Right cardiac atrium (tissue), 5 donors: ENCODE data around the gene TJP2. TPM values are rescaled to one million over a fixed set of nuclear protein-coding genes. Genes with fewer than 3 reads are reported as not detected.
"Not testable (repeated sequence)": the region's sequence is repeated elsewhere in the genome, so short reads cannot be mapped to it uniquely, and the experiment has no call there.

ENCODE experiments used
- ATAC-seq, 2 donors: fragments of 200-7000 bp; cut with Tn5 transposase; one replicate each; pipeline versions ENCODE4 v1.8.0 to v1.9.1; 2020; ENCODE audit warnings: moderate library complexity in 2 of 2, mild to moderate bottlenecking in 1 of 2
- DNase-seq, 3 donors: peaks; one replicate each; pipeline ENCODE4 v3.0.0-alpha.2; 2020
- H3K27ac ChIP-seq: one replicate; pipeline ENCODE4 v1.5.1; 2013; ENCODE audit warnings: mild to moderate bottlenecking, low read length, control low read depth, moderate library complexity
- H3K27me3 ChIP-seq: one replicate; pipeline ENCODE4 v1.6.1; 2013; ENCODE audit not compliant: control insufficient read depth, insufficient read depth
- H3K4me1 ChIP-seq: one replicate; pipeline ENCODE4 v1.6.1; 2013; ENCODE audit warnings: low read length; ENCODE audit not compliant: control insufficient read depth, insufficient read depth
- H3K4me3 ChIP-seq: one replicate; pipeline ENCODE4 v1.5.1; 2013; ENCODE audit warnings: low read length, control low read depth
- H3K9me3 ChIP-seq: one replicate; pipeline ENCODE4 v1.6.1; 2013; ENCODE audit warnings: low read length; ENCODE audit not compliant: control insufficient read depth
- WGBS: extraction: QIAGEN DNeasy Blood & Tissue Kit; methylation state at CpG from one replicate; pipeline ENCODE4 v1.1.7; 2013; 5-methylcytosine and 5-hydroxymethylcytosine counted together
- intact Hi-C, 4 donors: fragments of 100-400 bp; cut with DNase I; formaldehyde crosslinking; loops; one replicate each; pipeline versions ENCODE4 v1.11.0 to v1.14.0; 2022 to 2023
- polyA plus RNA-seq: library from polyadenylated mRNA; stranded (reverse); fragments of 200-250 nt; gene quantifications from one replicate; pipeline ENCODE4 v1.2.3, GENCODE V29; 2013
- total RNA-seq, 4 donors: library from RNA; stranded (reverse); fragmentation: NEBNext Ultra II Directional; extraction: Animal tissue kit (Norgen Biotek cat#: 25700); gene quantifications; one replicate each; pipeline ENCODE4 v1.2.1, GENCODE V29; 2021
- donor health status: healthy with polysubstance abuse.
- donor health status: DM: no; HTN: yes; CAD: no.
- donor health status: DM: no; HTN: no; CAD: no.
- donor health status: DM: no; HTN: yes; CAD: no; lungs with severe emphysema.
- donor health status: DM: yes; HTN: yes; CAD: no.

Gene TJP2
- total and polyA plus RNA-seq, 5 donors, result 23.8 to 56.3 (median 43.7) TPM

DNA sequence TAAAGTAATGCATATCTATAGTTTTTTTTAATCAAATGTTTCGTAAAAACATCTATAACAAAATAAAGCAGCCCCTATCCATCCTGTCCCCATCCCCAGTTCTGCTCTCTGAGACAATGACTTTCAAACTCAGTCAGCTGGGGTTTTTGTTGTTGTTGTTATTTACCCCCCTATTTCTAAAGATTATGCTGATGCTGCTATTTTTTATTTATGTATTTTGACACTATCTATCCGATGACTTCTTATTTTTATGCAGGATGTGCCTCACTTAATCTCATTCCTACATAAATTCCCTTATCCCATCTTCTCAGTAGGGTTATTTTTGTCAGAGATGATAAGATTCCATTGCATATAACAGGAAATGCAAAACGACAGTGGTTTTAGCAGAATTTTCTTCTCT is 105.7 kb downstream of the TJP2 start:
- Histone ChIP-seq H3K9me3 (no peaks in the 10 kb centered on the region), H3K4me3 (no peak overlapping the region), H3K27me3 (no peaks in the 10 kb centered on the region), H3K27ac (no peak overlapping the region), H3K4me1 (peaks cover 4% of the 10 kb centered on the region)
- intact Hi-C loops, result no loop called here
- WGBS, result 25% methylated on average over 3 of the region's 3 CpGs
- DNase-seq (no peak), ATAC-seq (no peak)

DNA sequence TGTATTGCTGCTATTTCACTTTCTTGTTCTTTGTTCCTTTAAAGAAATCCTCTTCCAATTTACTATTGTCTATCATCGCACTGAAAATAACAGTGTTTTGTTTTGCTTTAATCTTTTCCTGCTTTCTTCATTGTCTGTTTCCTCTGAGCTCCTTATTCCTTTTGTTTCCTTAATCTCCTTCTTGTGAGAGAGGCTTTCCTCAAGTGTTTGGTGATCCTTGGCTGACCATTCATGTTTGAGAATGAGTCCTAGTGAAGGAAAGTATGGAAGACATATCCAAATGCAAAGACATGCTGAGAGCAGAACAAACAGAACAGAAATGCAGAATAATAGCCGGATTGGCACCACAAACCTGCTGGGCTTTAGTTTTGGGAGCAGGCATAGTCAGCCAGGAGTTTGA is 108.9 kb downstream of the TJP2 start:
- no peak for DNase-seq
- H3K27me3 ChIP-seq, result no peaks in the 10 kb centered on the region
- intact Hi-C loops, result no loop called here
- no peak for ATAC-seq
- no peaks in the 10 kb centered on the region for H3K4me1 ChIP-seq
- H3K27ac ChIP-seq, result no peak overlapping the region
- WGBS, result 71% methylated on average over 2 of the region's 2 CpGs
- no peak overlapping the region for H3K4me3 ChIP-seq
- H3K9me3 ChIP-seq, result no peaks in the 10 kb centered on the region

DNA sequence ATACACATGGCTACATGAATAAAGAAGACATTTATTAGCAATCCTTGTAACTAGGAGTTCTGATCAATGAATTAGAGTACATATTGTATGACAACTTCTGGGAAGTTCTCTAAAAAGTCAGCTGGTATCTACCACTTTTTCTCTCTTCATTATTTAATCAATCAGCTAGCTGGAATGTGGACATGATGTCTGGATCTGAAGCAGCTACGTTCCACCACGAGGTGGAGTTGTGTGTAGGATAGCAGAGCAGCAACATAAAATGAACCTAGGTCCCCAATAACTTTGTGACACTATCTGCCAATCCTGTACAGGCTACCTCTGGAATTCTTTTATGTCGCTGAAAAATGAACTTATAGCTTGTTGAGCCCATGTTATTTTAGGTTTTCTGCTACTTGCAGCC is 118.0 kb downstream of the TJP2 start:
- intact Hi-C loops, result loop anchor here in 1 of 4 donors (10.0 kb wide), 1 partner anchor 93 kb away; no protein-coding TSS in a partner anchor
- DNase-seq, result no peak
- H3K4me3 ChIP-seq, result no peak overlapping the region
- H3K27ac ChIP-seq, result no peak overlapping the region
- no peaks in the 10 kb centered on the region for H3K4me1 ChIP-seq
- no peaks in the 10 kb centered on the region for H3K27me3 ChIP-seq
- ATAC-seq, result no peak
- H3K9me3 ChIP-seq, result no peaks in the 10 kb centered on the region
- WGBS, result 93% methylated on average over 3 of the region's 3 CpGs

DNA sequence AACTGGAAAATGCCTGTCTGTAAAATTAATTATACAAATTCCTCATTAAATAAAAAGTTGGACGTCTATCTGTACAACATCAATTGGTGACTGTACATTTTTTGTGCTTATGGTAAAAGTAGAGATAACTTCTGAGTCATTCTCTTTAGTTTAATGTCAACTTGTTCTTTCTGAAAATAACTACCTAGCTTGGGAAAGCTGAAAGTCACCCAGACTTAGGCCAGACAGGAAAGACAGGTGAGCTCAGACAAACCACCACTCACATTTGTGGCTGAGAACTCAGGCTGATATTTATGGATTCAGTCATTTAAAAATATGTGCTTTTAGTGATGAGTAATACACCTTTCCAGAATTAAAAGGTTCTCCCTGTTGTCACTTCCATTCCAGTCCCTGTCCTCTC is 119.1 kb downstream of the TJP2 start:
- 67% methylated on average over 1 of the region's 1 CpG for WGBS
- H3K27ac ChIP-seq, result no peak overlapping the region
- intact Hi-C loops, result loop anchor here in 1 of 4 donors (10.0 kb wide), 1 partner anchor 92 kb away; no protein-coding TSS in a partner anchor
- H3K27me3 ChIP-seq, result no peaks in the 10 kb centered on the region
- no peaks in the 10 kb centered on the region for H3K4me1 ChIP-seq
- no peak for ATAC-seq
- H3K4me3 ChIP-seq, result no peak overlapping the region
- H3K9me3 ChIP-seq, result no peaks in the 10 kb centered on the region
- DNase-seq, result no peak

DNA sequence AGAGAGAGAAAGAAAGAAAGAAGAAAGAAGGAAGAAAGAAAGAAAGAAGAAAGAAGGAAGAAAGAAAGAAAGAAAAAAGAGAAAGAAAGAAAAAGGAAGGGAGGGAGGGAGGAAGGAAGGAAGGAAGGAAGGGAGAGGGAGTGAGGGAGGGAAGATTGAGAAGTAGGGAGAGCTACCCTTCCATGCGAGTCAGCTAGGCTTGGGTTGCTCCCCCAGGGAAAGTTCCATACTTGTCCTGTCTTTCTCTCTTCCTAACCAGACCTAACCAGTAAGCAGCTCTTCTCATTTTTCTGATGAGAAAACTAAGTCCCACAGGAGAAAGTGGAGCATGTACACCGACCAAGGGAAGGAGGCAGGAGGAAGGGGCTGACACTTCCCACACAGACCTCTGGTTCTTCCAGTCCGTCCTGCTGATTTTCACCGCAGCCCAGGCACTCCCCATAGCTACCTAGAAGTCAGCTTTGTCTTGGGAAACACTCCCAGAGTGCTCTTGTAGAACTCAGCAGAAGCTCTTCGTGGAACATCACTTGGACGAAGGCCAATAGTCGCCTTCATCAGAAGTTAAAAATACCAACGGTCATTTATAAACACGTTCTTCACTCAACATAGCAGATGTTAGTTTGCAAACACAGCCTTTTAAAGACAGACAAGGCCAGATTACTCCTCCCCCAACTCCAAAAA is 121.9 kb downstream of the TJP2 start:
- no peak for DNase-seq
- Histone ChIP-seq H3K9me3 (no peaks in the 10 kb centered on the region), H3K4me3 (no peak overlapping the region), H3K27ac (peak overlapping the region; percentile 77), H3K27me3 (no peaks in the 10 kb centered on the region), H3K4me1 (no peaks in the 10 kb centered on the region)
- peak; percentile 72 to 77 for ATAC-seq
- intact Hi-C loops, result loop anchor here in 1 of 4 donors (10.0 kb wide), 1 partner anchor 89 kb away; no protein-coding TSS in a partner anchor
- WGBS, result 29% methylated on average over 9 of the region's 9 CpGs

DNA sequence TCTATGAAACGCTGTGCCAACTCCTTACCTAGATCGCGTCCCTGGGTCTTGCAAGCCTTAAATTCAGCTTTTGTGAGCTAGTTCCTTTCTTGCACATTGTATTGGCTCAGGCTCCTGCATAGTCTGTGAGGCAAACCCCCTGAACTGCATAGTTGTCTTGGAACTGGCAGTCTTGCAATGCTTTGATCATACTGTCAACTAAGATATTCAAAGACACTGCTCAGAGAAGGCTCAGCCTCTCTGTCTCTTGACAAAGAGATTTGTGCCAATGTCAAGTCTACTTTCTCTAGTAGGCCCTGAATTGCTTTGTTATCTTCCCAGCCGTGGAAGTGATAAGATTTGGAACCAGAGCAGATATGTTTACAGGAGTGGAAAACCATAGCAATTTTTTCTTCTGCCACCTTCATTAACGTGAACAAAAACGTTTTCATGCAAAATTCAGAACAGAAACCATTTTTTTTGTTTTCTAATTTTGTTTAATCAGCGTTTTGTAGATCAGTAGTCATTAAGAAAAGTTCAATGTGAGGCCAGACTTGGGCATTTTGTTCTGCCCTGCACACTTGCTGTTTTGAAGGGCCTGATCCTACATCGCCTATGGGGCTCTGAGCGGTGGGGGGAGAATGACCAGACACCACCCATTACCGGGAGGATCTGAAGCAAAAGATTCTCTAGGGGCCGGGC is 123.4 kb downstream of the TJP2 start:
- ATAC-seq (peak; percentile 61 to 71), DNase-seq (no peak)
- peak overlapping the region; percentile 61 for H3K27ac ChIP-seq
- H3K4me3 ChIP-seq, result no peak overlapping the region
- no peaks in the 10 kb centered on the region for H3K9me3 ChIP-seq
- 62% methylated on average over 11 of the region's 11 CpGs for WGBS
- H3K27me3 ChIP-seq, result no peaks in the 10 kb centered on the region
- intact Hi-C loops, result loop anchor here in 1 of 4 donors (10.0 kb wide), 1 partner anchor 87 kb away; no protein-coding TSS in a partner anchor
- H3K4me1 ChIP-seq, result no peaks in the 10 kb centered on the region

DNA sequence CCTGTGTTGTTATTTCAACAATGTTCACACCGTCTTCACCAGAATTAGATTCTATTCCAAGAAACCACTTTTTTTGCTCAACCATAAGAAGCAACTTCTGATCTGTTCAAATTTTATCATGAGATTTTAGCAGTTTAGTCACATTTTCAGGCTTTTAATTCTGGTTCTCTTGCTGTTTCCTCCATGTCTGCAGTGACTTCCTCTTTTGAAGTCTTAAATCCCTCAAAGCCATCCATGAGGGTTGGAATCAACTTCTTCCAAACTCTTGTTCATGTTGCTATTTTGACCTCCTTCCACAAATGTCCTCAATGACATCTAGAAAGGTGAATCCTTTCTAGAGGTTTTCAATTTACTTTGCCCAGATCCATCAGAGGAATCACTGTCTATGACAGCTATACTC is 125.2 kb downstream of the TJP2 start:
- intact Hi-C loops, result loop anchor here in 1 of 4 donors (10.0 kb wide), 1 partner anchor 85 kb away; no protein-coding TSS in a partner anchor
- Histone ChIP-seq H3K27ac (no peak overlapping the region), H3K4me1 (no peaks in the 10 kb centered on the region), H3K9me3 (no peaks in the 10 kb centered on the region), H3K27me3 (no peaks in the 10 kb centered on the region), H3K4me3 (no peak overlapping the region)
- no peak for DNase-seq
- no peak for ATAC-seq
- 49% methylated on average over 1 of the region's 1 CpG for WGBS

DNA sequence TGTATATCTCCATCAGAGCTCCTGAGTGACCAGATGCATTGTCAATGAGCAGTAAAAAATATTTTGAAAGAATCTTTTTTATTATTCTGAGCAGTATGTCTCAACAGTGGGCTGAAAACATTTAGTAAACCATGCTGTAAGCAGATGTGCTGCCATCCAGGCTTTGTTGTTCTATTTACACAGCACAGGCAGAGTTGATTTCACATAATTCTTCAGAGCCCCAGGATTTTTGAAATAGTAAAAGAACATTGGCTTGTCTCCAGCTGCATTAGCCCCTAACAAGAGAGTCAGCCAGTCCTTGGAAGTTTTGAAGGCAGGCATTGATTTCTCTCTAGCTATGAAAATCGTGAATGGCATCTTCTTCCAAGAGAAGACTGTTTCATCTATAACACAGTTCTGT is 125.7 kb downstream of the TJP2 start:
- WGBS, result 49% methylated on average over 1 of the region's 1 CpG
- H3K4me3 ChIP-seq, result no peak overlapping the region
- no peaks in the 10 kb centered on the region for H3K9me3 ChIP-seq
- no peak overlapping the region for H3K27ac ChIP-seq
- H3K4me1 ChIP-seq, result no peaks in the 10 kb centered on the region
- ATAC-seq, result no peak
- no peaks in the 10 kb centered on the region for H3K27me3 ChIP-seq
- no peak for DNase-seq
- intact Hi-C loops, result loop anchor here in 1 of 4 donors (10.0 kb wide), 1 partner anchor 85 kb away; no protein-coding TSS in a partner anchor

DNA sequence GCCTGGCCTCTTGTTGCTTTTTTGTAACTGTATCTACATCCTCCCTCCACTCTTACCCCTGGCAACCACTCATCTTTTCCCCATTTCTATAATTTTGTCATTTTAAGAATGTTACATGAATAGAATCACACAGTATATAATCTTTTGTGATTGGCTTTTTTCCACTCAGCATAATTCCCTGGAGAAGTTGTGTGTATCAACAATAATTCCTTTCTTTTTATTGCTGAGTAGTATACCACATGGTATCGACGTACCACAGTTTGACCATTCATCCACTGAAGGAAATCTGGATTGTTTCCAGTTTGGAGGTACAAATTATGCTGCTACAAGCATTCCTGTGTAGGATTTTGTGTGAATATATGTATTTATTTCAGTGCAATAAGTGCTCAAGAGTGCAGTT is 129.3 kb downstream of the TJP2 start:
- Histone ChIP-seq H3K9me3 (no peaks in the 10 kb centered on the region), H3K4me3 (no peak overlapping the region), H3K27me3 (no peaks in the 10 kb centered on the region), H3K4me1 (no peaks in the 10 kb centered on the region), H3K27ac (no peak overlapping the region)
- ATAC-seq (no peak), DNase-seq (no peak)
- 75% methylated on average over 2 of the region's 2 CpGs for WGBS
- intact Hi-C loops, result no loop called here

DNA sequence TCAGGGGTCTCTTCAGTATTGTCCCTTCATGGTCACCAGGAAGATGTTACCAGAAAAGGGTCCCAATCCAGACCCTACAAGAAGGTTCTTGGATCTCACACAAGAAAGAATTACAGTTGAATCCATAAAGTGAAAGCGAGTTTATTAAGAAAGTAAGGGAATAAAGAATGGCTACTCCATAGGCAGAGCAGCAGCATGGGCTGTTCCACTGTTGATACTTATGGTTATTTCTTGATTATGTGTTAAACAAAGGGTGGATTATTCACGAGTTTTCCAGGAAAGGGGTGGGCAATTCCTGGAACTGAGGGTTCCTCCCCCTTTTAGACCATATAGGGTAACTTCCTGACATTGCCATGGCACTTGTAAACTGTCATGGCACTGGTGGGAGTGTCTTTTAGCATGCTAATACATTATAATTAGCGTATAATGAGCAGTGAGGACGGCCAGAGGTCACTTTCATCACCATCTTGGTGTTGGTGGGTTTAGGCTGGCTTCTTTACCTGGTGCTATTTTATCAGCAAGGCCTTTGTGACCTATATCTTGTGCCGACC is 132.9 kb downstream of the TJP2 start:
- intact Hi-C loops, H3K27ac ChIP-seq, ATAC-seq, H3K4me3 ChIP-seq, H3K9me3 ChIP-seq, H3K27me3 ChIP-seq, DNase-seq, H3K4me1 ChIP-seq: not testable (repeated sequence)
- 71% methylated on average over 5 of the region's 5 CpGs for WGBS
